HepG2 (cell line): ENCODE data around the gene CACNA2D3. TPM values are rescaled to one million over a fixed set of nuclear protein-coding genes. Genes with fewer than 3 reads are reported as not detected.

ENCODE experiments used
- ATAC-seq: fragments of 200-7000 bp; cut with Tn5 transposase; 3 replicates; pipeline ENCODE4 v1.9.1; 2020; ENCODE audit warnings: mild to moderate bottlenecking, moderate library complexity
- BruUV-seq: library from RNA; stranded (reverse); fragments of 400-500 nt; replicated peaks from 2 replicates; lab custom pipeline; 2021; lab: Mats Ljungman, UMichigan
- CTCF ChIA-PET: fragments of 300-600 bp; formaldehyde crosslinking; extraction: SDS; loops from one replicate; lab custom pipeline; 2021; ENCODE audit warnings: low total read pairs, inconsistent platforms, low intra/inter-chr PET ratio; lab: Yijun Ruan, JAX
- POLR2A ChIA-PET: fragments of 350-600 bp; sonication (Branson Sonifier 250); formaldehyde crosslinking; loops from one replicate; lab custom pipeline; 2020; ENCODE audit warnings: antibody characterized with exemption, inconsistent platforms; lab: Yijun Ruan, JAX
- DNase-seq: peaks from one replicate; pipeline ENCODE4 v3.0.0-alpha.2; 2015; ENCODE audit warnings: low spot score
- FAIRE-seq: peaks from 3 replicates; lab custom pipeline; 2011; peaks lifted over from hg19 to GRCh38; lab: Jason Lieb, UNC
- H2AFZ ChIP-seq: one replicate; pipeline ENCODE4 v1.6.1; 2011; ENCODE audit warnings: low read length, inconsistent platforms
- H3K27ac ChIP-seq: fragments of 300-600 bp; 3 replicates; pipeline ENCODE4 v1.8.0; 2011; ENCODE audit warnings: mixed run types, mild to moderate bottlenecking, mixed read lengths, low read length, inconsistent platforms; ENCODE audit not compliant: insufficient read depth; ENCODE audit errors: extremely low read length
- H3K27me3 ChIP-seq, 2 experiments: fragments of 200-600 bp in 1 of 2; 2 replicates in 1 of 2; 3 replicates in 1 of 2; pipeline versions ENCODE4 v1.6.0 to v1.8.0; 2011; ENCODE audit warnings: low read length in 2 of 2, mild to moderate bottlenecking in 2 of 2, moderate library complexity in 2 of 2, inconsistent platforms in 1 of 2; ENCODE audit not compliant: insufficient read depth in 2 of 2, control insufficient read depth in 1 of 2
- H3K36me3 ChIP-seq, 2 experiments: fragments of 200-600 bp in 1 of 2; replicated peaks in 1 of 2; 2 replicates in 1 of 2; 3 replicates in 1 of 2; pipeline versions ENCODE4 v1.5.1 to v1.8.0; 2011; ENCODE audit warnings: low read length in 2 of 2, inconsistent platforms in 1 of 2; ENCODE audit not compliant: insufficient read depth in 2 of 2, control insufficient read depth in 1 of 2
- H3K4me1 ChIP-seq: 2 replicates; pipeline ENCODE4 v1.5.1; 2012; ENCODE audit warnings: low read length, inconsistent platforms; ENCODE audit not compliant: insufficient read depth
- H3K4me2 ChIP-seq: 2 replicates; pipeline ENCODE4 v1.6.0; 2011; ENCODE audit warnings: low read depth, low read length, inconsistent platforms
- H3K4me3 ChIP-seq, 3 experiments: fragments of 200-600 bp in 1 of 3; sonication (generic), shearing (Covaris generic) in 1 of 3; replicated peaks in 1 of 3; 2 replicates each; pipeline ENCODE4 v1.5.1; 2011 to 2016; ENCODE audit warnings: low read length in 3 of 3, inconsistent platforms in 2 of 3, low read depth in 2 of 3, mild to moderate bottlenecking in 2 of 3, control low read depth in 1 of 3, mixed read lengths in 1 of 3; ENCODE audit not compliant: insufficient read depth in 1 of 3
- H3K79me2 ChIP-seq: one replicate; pipeline ENCODE4 v1.6.1; 2011; ENCODE audit warnings: low read length, inconsistent platforms; ENCODE audit not compliant: insufficient read depth
- H3K9ac ChIP-seq: 2 replicates; pipeline ENCODE4 v1.6.0; 2011; ENCODE audit warnings: mild to moderate bottlenecking, low read depth, low read length, inconsistent platforms; ENCODE audit not compliant: insufficient read depth
- H3K9me3 ChIP-seq: 2 replicates; pipeline ENCODE4 v1.5.1; 2012; ENCODE audit warnings: mild to moderate bottlenecking, low read length
- H4K20me1 ChIP-seq: 2 replicates; pipeline ENCODE4 v1.6.0; 2011; ENCODE audit warnings: inconsistent platforms, mild to moderate bottlenecking, low read length, moderate library complexity; ENCODE audit not compliant: insufficient read depth
- BRF2 ChIP-seq: sonication (generic); formaldehyde crosslinking; IDR thresholded peaks from 2 replicates; pipeline ENCODE4 v1.8.1; 2022; ENCODE audit warnings: mild to moderate bottlenecking, missing genetic modification reagents
- CHCHD3 ChIP-seq: sonication (generic); formaldehyde crosslinking; IDR thresholded peaks from 2 replicates; pipeline ENCODE4 v1.8.0; 2022; ENCODE audit warnings: mild to moderate bottlenecking, missing genetic modification reagents, moderate library complexity
- HNF4A ChIP-seq: sonication (generic); formaldehyde crosslinking; IDR thresholded peaks from 2 replicates; pipeline ENCODE4 v1.4.0; 2020; ENCODE audit warnings: missing genetic modification reagents
- IRF9 ChIP-seq: sonication (generic); formaldehyde crosslinking; IDR thresholded peaks from 2 replicates; pipeline ENCODE4 v1.8.0; 2022; ENCODE audit warnings: missing genetic modification reagents, mild to moderate bottlenecking, borderline replicate concordance
- KLF16 ChIP-seq, 2 experiments: sonication (generic) in 1 of 2; formaldehyde crosslinking in 1 of 2; IDR thresholded peaks; 2 replicates each; pipeline versions ENCODE4 v1.6.1 to v1.8.0; 2016 to 2023; ENCODE audit warnings: missing genetic modification reagents in 2 of 2, missing compliant biosample characterization in 1 of 2
- MTA3 ChIP-seq: sonication (generic); formaldehyde crosslinking; IDR thresholded peaks from 2 replicates; pipeline ENCODE4 v1.4.0; 2020; ENCODE audit warnings: missing genetic modification reagents
- MTF1 ChIP-seq: sonication (generic); formaldehyde crosslinking; IDR thresholded peaks from 2 replicates; pipeline ENCODE4 v1.5.0; 2020; ENCODE audit warnings: missing genetic modification reagents
- PBX2 ChIP-seq: IDR thresholded peaks from 2 replicates; pipeline ENCODE4 v1.6.1; 2016; ENCODE audit warnings: control low read depth
- SPEN ChIP-seq: sonication (generic); formaldehyde crosslinking; IDR thresholded peaks from 2 replicates; pipeline ENCODE4 v1.5.1; 2020; ENCODE audit warnings: low read depth, mild to moderate bottlenecking, missing genetic modification reagents
- TAF15 ChIP-seq: fragments of 200-400 bp; formaldehyde crosslinking; IDR thresholded peaks from one replicate; pipeline ENCODE4 v1.6.1; 2018; ENCODE audit warnings: mild to moderate bottlenecking, low read depth, low read length; ENCODE audit not compliant: poor library complexity, severe bottlenecking
- ZFP36L2 ChIP-seq: sonication (generic); formaldehyde crosslinking; IDR thresholded peaks from 2 replicates; pipeline ENCODE4 v1.4.0; 2020; ENCODE audit warnings: missing genetic modification reagents
- WGBS: methylation state at CpG from one replicate; pipeline ENCODE4 v1.1.6; 2017; ENCODE audit warnings: low lambda C conversion rate; 5-methylcytosine and 5-hydroxymethylcytosine counted together
- in situ Hi-C: cut with HindIII; loops from 2 replicates; pipeline ENCODE4 v1.10.0; 2017; ENCODE audit warnings: low pct_unique_long_range_greater_than_20kb; ENCODE audit not compliant: extremely low pct_ligation_motif_present
- intact Hi-C: fragments of 100-400 bp; cut with micrococcal nuclease; formaldehyde crosslinking; loops from one replicate; pipeline ENCODE4 v1.10.0; 2022; ENCODE audit not compliant: unreplicated experiment
- polyA plus RNA-seq, 8 experiments: library from polyadenylated mRNA; depleted of rRNA in 3 of 8; stranded (reverse) in 7 of 8; unstranded in 1 of 8; fragments of >200 nt; fragmentation: Illumina TruSeq in 4 of 8; extraction: Trizol in 4 of 8; gene quantifications; 2 replicates each; pipeline versions ENCODE4 v1.2.1 to v1.2.3, GENCODE V29; 2011 to 2016; ENCODE audit warnings: low read depth in 4 of 8, missing spikeins in 1 of 8, mixed read lengths in 1 of 8; ENCODE audit not compliant: insufficient read depth in 1 of 8
- total RNA-seq, 5 experiments: library from RNA; depleted of rRNA; stranded (reverse); fragments of >200 nt; fragmentation: Illumina TruSeq; extraction: Trizol; gene quantifications; 2 replicates each; pipeline ENCODE4 v1.2.3, GENCODE V29; 2016; ENCODE audit warnings: low read depth in 1 of 5

The CACNA2D3 gene
- total and polyA plus RNA-seq, 2 of the 13 experiments (the other 11 are each of a cell fraction or from before 2014, with no cell fraction given) = not detected

- no TSS peak for BruUV-seq
- TF ChIP-seq KLF16 (CRISPR knock-in tag; IDR thresholded peaks at IDR 0.05) (no peak), TAF15 (no peak), CHCHD3 (CRISPR knock-in tag) (no peak), MTA3 (CRISPR knock-in tag) (no peak), PBX2 (no peak), SPEN (CRISPR knock-in tag) (no peak), HNF4A (CRISPR knock-in tag) (no peak), IRF9 (no peak), BRF2 (CRISPR knock-in tag) (no peak), MTF1 (no peak), ZFP36L2 (CRISPR knock-in tag) (no peak)
- TF ChIP-seq, all 625 proteins: peak for 0
- Histone ChIP-seq H3K4me1 (no peaks in the 10 kb centered on the region), H3K9ac (no peak overlapping the region), H3K9me3 (no peaks in the 10 kb centered on the region), H4K20me1 (no peaks in the 10 kb centered on the region), H3K4me3 (no peak overlapping the region), H2AFZ (no peak overlapping the region), H3K27me3 (0 out of 5 replicates have a peak, but pooled peaks cover 0 to 5% of the 10 kb centered on the region in 2 experiments), H3K36me3 (no peaks in the 10 kb centered on the region), H3K79me2 (no peaks in the 10 kb centered on the region), H3K4me2 (no peak overlapping the region), H3K27ac (no peak overlapping the region)
- no peak for FAIRE-seq
- ChIA-PET CTCF (no interaction called here), POLR2A (no interaction called here)
- no peak for ATAC-seq
- no peak for DNase-seq
- in situ Hi-C loops = no loop called here
- 8% methylated on average over 4 of the region's 4 CpGs for WGBS
- intact Hi-C loops = no loop called here
These were observed 835.4 kb downstream of the CACNA2D3 start for GRCh38 chr3:54957711-54958110.
